Measurements from ENCODE around the gene CALHM3. TPM values are rescaled to one million over a fixed set of nuclear protein-coding genes. Genes with fewer than 3 reads are reported as not detected.

CALHM3 gene
- total RNA-seq, 1 donor from 2014 or later: not detected

DNA sequence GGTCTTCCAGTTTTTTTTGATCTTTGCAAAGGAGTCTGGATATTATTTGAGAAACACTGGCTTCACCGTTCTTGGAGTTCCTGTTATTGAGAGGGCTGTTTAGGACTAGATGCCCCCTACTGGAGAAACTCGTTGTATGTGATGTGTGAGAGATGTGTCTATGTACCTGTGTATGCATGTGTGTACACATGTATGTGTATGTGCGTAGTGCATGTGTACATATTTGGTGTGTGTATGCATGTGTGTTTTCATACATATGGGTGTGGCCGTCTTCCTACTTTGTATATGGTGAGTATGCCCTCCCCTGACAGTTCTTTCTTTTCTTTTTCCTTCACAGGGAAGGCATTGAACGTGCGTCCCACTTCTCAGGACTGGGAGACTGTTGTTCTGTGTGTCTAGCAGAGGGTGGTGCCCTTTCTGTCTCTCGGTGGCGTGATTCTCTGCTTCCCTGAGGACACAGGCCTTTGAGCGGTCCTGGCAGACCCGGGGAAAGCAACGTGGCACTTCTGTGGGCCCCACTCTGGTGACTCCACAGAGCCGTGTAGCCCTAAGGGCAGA is 3.0 kb upstream of the CALHM3 start:
- no peak overlapping the region for H3K4me3 ChIP-seq (ENCODE audit: low read depth, low read length)
- TF ChIP-seq, protein P1, sequence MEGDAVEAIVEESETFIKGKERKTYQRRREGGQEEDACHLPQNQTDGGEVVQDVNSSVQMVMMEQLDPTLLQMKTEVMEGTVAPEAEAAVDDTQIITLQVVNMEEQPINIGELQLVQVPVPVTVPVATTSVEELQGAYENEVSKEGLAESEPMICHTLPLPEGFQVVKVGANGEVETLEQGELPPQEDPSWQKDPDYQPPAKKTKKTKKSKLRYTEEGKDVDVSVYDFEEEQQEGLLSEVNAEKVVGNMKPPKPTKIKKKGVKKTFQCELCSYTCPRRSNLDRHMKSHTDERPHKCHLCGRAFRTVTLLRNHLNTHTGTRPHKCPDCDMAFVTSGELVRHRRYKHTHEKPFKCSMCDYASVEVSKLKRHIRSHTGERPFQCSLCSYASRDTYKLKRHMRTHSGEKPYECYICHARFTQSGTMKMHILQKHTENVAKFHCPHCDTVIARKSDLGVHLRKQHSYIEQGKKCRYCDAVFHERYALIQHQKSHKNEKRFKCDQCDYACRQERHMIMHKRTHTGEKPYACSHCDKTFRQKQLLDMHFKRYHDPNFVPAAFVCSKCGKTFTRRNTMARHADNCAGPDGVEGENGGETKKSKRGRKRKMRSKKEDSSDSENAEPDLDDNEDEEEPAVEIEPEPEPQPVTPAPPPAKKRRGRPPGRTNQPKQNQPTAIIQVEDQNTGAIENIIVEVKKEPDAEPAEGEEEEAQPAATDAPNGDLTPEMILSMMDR (conservative IDR thresholded peaks at IDR 0.05; ENCODE audit: low read depth, low read length): peak; percentile 74
- no peak for DNase-seq (ENCODE audit: low read depth)

GRCh38 chr10:103480521-103480920 is 1.5 kb upstream of the CALHM3 start:
- TF ChIP-seq, protein P1 (conservative IDR thresholded peaks at IDR 0.05; ENCODE audit: low read depth, low read length): no peak
- H3K4me3 ChIP-seq (ENCODE audit: low read depth, low read length): no peak overlapping the region
- DNase-seq (ENCODE audit: low read depth): no peak

DNA sequence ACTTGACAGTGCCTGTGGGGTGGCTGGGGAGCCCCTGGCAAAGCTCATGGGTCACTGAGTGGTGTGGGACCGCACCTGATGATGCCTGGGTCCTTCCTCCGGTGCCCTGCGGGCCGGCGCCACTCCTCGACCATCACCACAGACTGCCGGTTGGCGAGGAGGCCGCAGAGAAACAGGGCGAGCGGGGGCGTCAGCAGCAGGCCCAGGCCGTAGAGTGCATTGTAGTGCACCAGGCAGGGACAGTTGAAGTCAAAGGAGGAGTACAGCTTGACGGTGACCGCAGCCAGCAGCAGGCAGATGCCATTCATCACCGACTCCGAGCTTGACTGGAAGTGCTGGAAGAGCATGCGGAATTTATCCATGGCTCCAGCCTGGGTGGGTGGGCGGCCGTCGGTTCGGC is 369 bp downstream of the CALHM3 start:
- TF ChIP-seq, protein P1 (conservative IDR thresholded peaks at IDR 0.05; ENCODE audit: low read depth, low read length): no peak
- DNase-seq (ENCODE audit: low read depth): no peak
- H3K4me3 ChIP-seq (ENCODE audit: low read depth, low read length): no peak overlapping the region

- TF ChIP-seq, protein P1 (conservative IDR thresholded peaks at IDR 0.05; ENCODE audit: low read depth, low read length): peak; percentile 44
- H3K4me3 ChIP-seq (ENCODE audit: low read depth, low read length): no peak overlapping the region
- no peak for DNase-seq (ENCODE audit: low read depth)
Observed at GRCh38 chr10:103476046-103476768, 2.8 kb downstream of the CALHM3 start.

DNA sequence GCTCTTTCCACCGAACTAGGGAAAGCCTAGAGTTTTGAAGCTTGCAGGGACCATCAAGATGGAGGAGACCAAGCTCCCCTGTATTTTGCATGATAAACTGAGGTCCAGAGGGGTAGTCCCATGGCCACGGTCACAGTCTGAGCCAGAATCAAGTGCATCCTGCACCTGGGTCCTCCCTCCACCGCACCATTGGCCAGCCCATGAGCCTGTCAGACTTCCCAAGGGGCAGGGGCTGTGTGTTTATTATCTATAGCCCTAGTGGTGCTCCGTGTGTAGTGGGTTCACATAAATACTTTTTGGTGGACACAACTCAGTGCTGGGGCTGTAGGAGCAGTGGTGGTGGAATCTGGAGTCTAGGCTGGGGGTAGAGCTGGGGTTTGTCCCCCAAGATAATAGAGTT is 3.6 kb downstream of the CALHM3 start:
- TF ChIP-seq, protein P1 (conservative IDR thresholded peaks at IDR 0.05; ENCODE audit: low read depth, low read length): no peak
- no peak overlapping the region for H3K4me3 ChIP-seq (ENCODE audit: low read depth, low read length)
- DNase-seq (ENCODE audit: low read depth): no peak

GRCh38 chr10:103474077-103474476 is 5.0 kb downstream of the CALHM3 start:
- DNase-seq (ENCODE audit: low read depth): no peak
- TF ChIP-seq, protein P1 (conservative IDR thresholded peaks at IDR 0.05; ENCODE audit: low read depth, low read length): no peak
- no peak overlapping the region for H3K4me3 ChIP-seq (ENCODE audit: low read depth, low read length)

GRCh38 chr10:103473261-103473671 is 5.8 kb downstream of the CALHM3 start:
- no peak for DNase-seq (ENCODE audit: low read depth)
- TF ChIP-seq, protein P1 (conservative IDR thresholded peaks at IDR 0.05; ENCODE audit: low read depth, low read length): no peak
- H3K4me3 ChIP-seq (ENCODE audit: low read depth, low read length): no peak overlapping the region
